ENCODE measurements around the gene EFCAB9.

DNA sequence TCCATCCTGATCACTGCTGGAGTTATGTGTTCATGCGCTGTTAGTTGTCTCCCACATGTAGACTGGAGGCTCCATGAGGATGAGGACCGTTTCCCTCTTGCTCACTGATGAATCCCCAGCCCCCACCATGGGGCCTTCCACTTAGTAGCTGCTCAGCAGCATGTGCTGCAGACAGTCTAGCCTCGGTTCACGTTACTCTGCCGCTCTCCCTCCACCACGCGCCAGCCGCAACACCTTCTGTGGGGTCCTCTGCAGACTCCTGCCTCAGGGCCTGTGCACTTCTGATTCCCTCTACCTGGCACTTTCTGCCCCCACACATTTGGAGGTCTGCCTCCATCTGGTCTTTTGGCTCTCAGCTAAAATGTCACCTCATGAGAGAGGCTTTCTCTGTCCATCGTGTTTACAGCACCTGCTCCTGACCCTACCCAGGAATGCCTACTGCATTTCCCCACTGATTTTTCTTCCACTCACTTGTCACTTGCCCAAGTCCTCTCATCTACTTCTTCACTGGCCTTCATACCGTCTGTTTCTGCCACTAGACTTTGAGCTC is 42.2 kb upstream of the EFCAB9 start:
- TF ChIP-seq, protein P1, sequence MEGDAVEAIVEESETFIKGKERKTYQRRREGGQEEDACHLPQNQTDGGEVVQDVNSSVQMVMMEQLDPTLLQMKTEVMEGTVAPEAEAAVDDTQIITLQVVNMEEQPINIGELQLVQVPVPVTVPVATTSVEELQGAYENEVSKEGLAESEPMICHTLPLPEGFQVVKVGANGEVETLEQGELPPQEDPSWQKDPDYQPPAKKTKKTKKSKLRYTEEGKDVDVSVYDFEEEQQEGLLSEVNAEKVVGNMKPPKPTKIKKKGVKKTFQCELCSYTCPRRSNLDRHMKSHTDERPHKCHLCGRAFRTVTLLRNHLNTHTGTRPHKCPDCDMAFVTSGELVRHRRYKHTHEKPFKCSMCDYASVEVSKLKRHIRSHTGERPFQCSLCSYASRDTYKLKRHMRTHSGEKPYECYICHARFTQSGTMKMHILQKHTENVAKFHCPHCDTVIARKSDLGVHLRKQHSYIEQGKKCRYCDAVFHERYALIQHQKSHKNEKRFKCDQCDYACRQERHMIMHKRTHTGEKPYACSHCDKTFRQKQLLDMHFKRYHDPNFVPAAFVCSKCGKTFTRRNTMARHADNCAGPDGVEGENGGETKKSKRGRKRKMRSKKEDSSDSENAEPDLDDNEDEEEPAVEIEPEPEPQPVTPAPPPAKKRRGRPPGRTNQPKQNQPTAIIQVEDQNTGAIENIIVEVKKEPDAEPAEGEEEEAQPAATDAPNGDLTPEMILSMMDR (conservative IDR thresholded peaks at IDR 0.05): no peak
- TF ChIP-seq ZFX (IDR thresholded peaks at IDR 0.05): no peak

Measured in C4-2B (cell line).